Karpas-422 (cell line): Measurements from ENCODE around the gene PNPLA2. TPM values are rescaled to one million over a fixed set of nuclear protein-coding genes. Genes with fewer than 3 reads are reported as not detected.

Source experiments
- DNase-seq: peaks from one replicate; pipeline ENCODE4 v3.0.0-alpha.2; 2015
- H2AFZ ChIP-seq: fragments of 200-600 bp; sonication (generic); 2 replicates; pipeline ENCODE4 v1.6.1; 2014; ENCODE audit warnings: antibody characterized with exemption, low read length, mixed read lengths
- H3K27ac ChIP-seq: fragments of 200-600 bp; sonication (generic); 2 replicates; pipeline ENCODE4 v1.5.1; 2014; ENCODE audit warnings: mild to moderate bottlenecking, low read length, moderate library complexity
- H3K27me3 ChIP-seq: fragments of 200-600 bp; sonication (generic); 2 replicates; pipeline ENCODE4 v1.6.1; 2014; ENCODE audit warnings: low read length, mixed read lengths
- H3K36me3 ChIP-seq: fragments of 200-600 bp; sonication (generic); 2 replicates; pipeline ENCODE4 v1.6.1; 2014; ENCODE audit warnings: low read length, mixed read lengths; ENCODE audit not compliant: insufficient read depth
- H3K4me1 ChIP-seq: fragments of 200-600 bp; sonication (generic); 2 replicates; pipeline ENCODE4 v1.6.1; 2014; ENCODE audit warnings: mild to moderate bottlenecking, low read length, mixed read lengths
- H3K4me2 ChIP-seq: fragments of 200-600 bp; sonication (generic); 2 replicates; pipeline ENCODE4 v1.6.1; 2014; ENCODE audit warnings: low read length, low read depth, mild to moderate bottlenecking; ENCODE audit not compliant: poor library complexity, severe bottlenecking
- H3K4me3 ChIP-seq: fragments of 200-600 bp; sonication (generic); 2 replicates; pipeline ENCODE4 v1.5.1; 2014; ENCODE audit warnings: mild to moderate bottlenecking, antibody characterized with exemption, low read length, mixed read lengths
- H3K79me2 ChIP-seq: fragments of 200-600 bp; sonication (generic); 2 replicates; pipeline ENCODE4 v1.6.1; 2014; ENCODE audit warnings: mild to moderate bottlenecking, low read length, mixed read lengths
- H3K9ac ChIP-seq: fragments of 200-600 bp; sonication (generic); 2 replicates; pipeline ENCODE4 v1.6.0; 2014; ENCODE audit warnings: low read length
- H3K9me2 ChIP-seq: fragments of 200-600 bp; sonication (generic), shearing (Covaris generic); replicated peaks from 2 replicates; pipeline ENCODE4 v1.6.0; 2014; ENCODE audit warnings: mild to moderate bottlenecking, low read length, moderate library complexity; ENCODE audit not compliant: insufficient read depth
- H3K9me3 ChIP-seq: fragments of 300-700, 200-600 bp; sonication (generic); 2 replicates; pipeline ENCODE4 v1.6.1; 2014; ENCODE audit warnings: low read length, mixed read lengths
- H4K20me1 ChIP-seq: fragments of 200-600 bp; sonication (generic); 2 replicates; pipeline ENCODE4 v1.6.1; 2014; ENCODE audit warnings: mild to moderate bottlenecking, antibody characterized with exemption, low read length, low read depth; ENCODE audit not compliant: insufficient read depth
- total RNA-seq: library from RNA; depleted of rRNA; stranded (reverse); fragments of >200 nt; shearing (Covaris generic); gene quantifications from 2 replicates; pipeline ENCODE4 v1.2.3, GENCODE V29; 2014; ENCODE audit warnings: low replicate concordance

Gene PNPLA2
- total RNA-seq, 1 experiment from 2014 or later: 32.5 TPM

GRCh38 chr11:815675-816432, 2.9 kb upstream of the PNPLA2 start:
- Histone ChIP-seq H3K9ac (no peak overlapping the region), H2AFZ (no peak overlapping the region), H3K4me1 (peaks cover 22% of the 10 kb centered on the region), H3K79me2 (peaks cover 18% of the 10 kb centered on the region), H4K20me1 (peaks cover 31% of the 10 kb centered on the region), H3K4me3 (no peak overlapping the region), H3K4me2 (no peak overlapping the region), H3K27ac (no peak overlapping the region), H3K27me3 (no peaks in the 10 kb centered on the region), H3K9me3 (no peaks in the 10 kb centered on the region), H3K9me2 (no peaks in the 10 kb centered on the region), H3K36me3 (peaks cover 27% of the 10 kb centered on the region; the same call in 1 of the 2 replicates)
- DNase-seq: no peak

DNA sequence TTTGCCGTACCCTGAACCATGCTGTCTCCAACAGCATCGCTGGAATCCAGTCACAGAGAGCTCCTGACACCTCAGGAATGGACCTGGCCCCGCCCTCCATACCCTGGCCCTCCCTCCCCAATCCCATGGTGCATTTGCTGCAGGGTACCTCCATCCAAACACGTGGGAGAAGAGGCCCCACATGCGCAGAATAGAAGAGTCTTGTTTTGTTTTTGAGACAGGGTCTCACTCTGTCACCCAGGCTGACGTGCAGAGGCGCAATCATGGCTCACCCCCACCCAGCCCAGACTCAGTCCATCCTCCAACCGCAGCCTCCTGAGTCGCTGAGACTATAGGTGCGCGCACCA, 2.3 kb upstream of the PNPLA2 start:
- Histone ChIP-seq H3K4me1 (peaks cover 19% of the 10 kb centered on the region), H3K9me3 (no peaks in the 10 kb centered on the region), H3K36me3 (peaks cover 21% of the 10 kb centered on the region; the same call in 1 of the 2 replicates), H3K79me2 (peaks cover 18% of the 10 kb centered on the region), H3K4me2 (no peak overlapping the region), H3K9ac (no peak overlapping the region), H3K4me3 (no peak overlapping the region), H3K9me2 (no peaks in the 10 kb centered on the region), H2AFZ (no peak overlapping the region), H3K27me3 (no peaks in the 10 kb centered on the region), H3K27ac (no peak overlapping the region), H4K20me1 (peaks cover 31% of the 10 kb centered on the region)
- no peak for DNase-seq

DNA sequence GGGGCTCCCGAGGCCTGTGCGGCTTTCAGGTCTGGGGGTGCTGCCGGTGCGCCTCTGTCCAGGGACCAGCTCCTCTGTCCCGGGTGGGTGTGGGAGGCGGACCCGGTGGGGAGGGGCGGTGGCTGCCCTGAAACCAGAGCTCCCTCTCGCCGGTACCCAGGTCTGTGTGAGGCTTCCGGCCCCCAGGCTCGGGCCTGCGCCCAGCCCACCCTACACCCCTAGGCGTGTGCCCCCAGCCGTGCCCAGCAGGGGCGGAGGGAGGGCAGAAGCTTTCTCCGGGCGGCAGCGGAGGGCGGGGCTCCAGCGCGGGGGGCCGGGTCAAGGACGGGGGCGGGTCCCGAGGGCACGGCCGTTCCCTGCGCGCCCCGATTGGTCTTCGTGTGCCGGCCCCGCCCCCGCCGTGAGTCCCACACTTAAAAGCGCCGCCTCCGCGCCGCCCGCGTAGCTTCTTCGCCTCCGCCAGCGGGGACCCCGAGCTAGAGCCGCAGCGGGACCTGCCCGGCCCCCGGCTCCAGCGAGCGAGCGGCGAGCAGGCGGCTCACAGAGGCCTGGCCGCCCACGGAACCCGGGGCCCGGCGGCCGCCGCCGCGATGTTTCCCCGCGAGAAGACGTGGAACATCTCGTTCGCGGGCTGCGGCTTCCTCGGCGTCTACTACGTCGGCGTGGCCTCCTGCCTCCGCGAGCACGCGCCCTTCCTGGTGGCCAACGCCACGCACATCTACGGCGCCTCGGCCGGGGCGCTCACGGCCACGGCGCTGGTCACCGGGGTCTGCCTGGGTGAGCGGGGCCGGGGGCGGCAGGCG, 616 bp downstream of the PNPLA2 start:
- DNase-seq: peak; percentile 97
- H3K27me3 ChIP-seq: no peaks in the 10 kb centered on the region
- peak overlapping the region; percentile 96 for H3K4me2 ChIP-seq
- peaks cover 15% of the 10 kb centered on the region for H3K4me1 ChIP-seq
- no peak overlapping the region; the same call in 1 of the 2 replicates for H2AFZ ChIP-seq
- H3K27ac ChIP-seq: 0 out of 2 replicates have a peak overlapping the region, but pooled peaks have one; percentile 54
- peaks cover 15% of the 10 kb centered on the region for H3K79me2 ChIP-seq
- peaks cover 15% of the 10 kb centered on the region for H4K20me1 ChIP-seq
- no peaks in the 10 kb centered on the region for H3K9me3 ChIP-seq
- peak overlapping the region; percentile 93 for H3K9ac ChIP-seq
- peak overlapping the region; percentile 88 for H3K4me3 ChIP-seq
- no peaks in the 10 kb centered on the region for H3K36me3 ChIP-seq
- no peaks in the 10 kb centered on the region for H3K9me2 ChIP-seq

- peak; percentile 97 for DNase-seq
- H3K9me3 ChIP-seq: no peaks in the 10 kb centered on the region
- peaks cover 15% of the 10 kb centered on the region for H3K4me1 ChIP-seq
- H3K36me3 ChIP-seq: no peaks in the 10 kb centered on the region
- H3K9me2 ChIP-seq: no peaks in the 10 kb centered on the region
- H3K79me2 ChIP-seq: peaks cover 15% of the 10 kb centered on the region
- no peak overlapping the region; the same call in 1 of the 2 replicates for H2AFZ ChIP-seq
- H3K27ac ChIP-seq: 0 out of 2 replicates have a peak overlapping the region, but pooled peaks have one; percentile 54
- peak overlapping the region; percentile 96 for H3K4me2 ChIP-seq
- peak overlapping the region; percentile 93 for H3K9ac ChIP-seq
- H3K27me3 ChIP-seq: no peaks in the 10 kb centered on the region
- H4K20me1 ChIP-seq: peaks cover 22% of the 10 kb centered on the region
- peak overlapping the region; percentile 88 for H3K4me3 ChIP-seq
These were observed 1.4 kb downstream of the PNPLA2 start for GRCh38 chr11:819943-820649.

DNA sequence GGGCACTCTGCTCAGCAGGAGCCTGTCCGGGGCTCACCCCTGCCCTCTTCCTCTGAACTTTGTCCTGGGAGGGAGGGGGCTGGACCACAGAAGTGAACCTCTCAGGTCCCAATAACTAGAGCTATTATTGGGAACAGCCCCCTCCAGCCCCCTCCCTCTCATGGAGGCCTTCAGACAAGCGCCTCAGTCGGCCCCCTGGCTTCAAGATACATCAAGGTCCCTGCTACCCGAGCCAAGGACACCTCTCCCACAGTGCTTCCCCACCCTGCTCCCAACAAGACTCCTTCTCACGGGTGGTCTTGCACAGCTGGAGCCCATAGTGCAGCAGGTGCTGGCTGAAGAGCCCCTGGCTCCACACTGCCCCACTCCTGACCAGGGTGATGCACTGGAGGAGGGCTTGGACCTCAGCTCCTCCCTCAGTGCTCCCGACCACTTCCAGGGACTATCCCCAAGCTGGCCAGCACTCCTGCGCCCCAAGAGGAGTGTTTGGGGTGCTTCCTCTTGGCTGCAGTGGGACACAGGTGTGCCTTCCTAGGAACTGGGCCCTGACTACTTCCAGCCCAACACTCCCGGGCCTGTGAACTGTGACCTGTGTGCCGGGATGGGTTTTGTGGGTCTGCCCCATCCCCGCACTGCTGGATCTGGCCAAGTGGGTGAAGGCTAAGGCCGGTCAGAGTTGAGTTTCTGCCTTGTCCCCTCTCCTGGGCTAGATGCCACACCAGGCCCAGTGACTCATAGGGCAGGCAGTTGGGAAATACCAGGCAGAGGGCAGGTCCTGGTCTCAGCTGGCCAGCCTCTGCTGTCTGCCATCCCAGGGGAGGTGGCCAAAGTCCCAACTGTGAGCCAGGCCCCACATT, 2.2 kb downstream of the PNPLA2 start:
- peaks cover 15% of the 10 kb centered on the region for H3K4me1 ChIP-seq
- no peaks in the 10 kb centered on the region for H3K27me3 ChIP-seq
- no peaks in the 10 kb centered on the region for H3K36me3 ChIP-seq
- peak overlapping the region; percentile 96 for H3K4me2 ChIP-seq
- no peaks in the 10 kb centered on the region for H3K9me3 ChIP-seq
- H3K9me2 ChIP-seq: no peaks in the 10 kb centered on the region
- peaks cover 29% of the 10 kb centered on the region for H4K20me1 ChIP-seq
- H3K79me2 ChIP-seq: peaks cover 15% of the 10 kb centered on the region
- no peak for DNase-seq
- H2AFZ ChIP-seq: no peak overlapping the region
- H3K9ac ChIP-seq: peak overlapping the region; percentile 93
- peak overlapping the region; percentile 88 for H3K4me3 ChIP-seq
- H3K27ac ChIP-seq: no peak overlapping the region

- Histone ChIP-seq H3K27me3 (no peaks in the 10 kb centered on the region), H3K4me3 (no peak overlapping the region), H3K9me3 (no peaks in the 10 kb centered on the region), H3K9ac (0 out of 2 replicates have a peak overlapping the region, but pooled peaks have one; percentile 93), H3K27ac (no peak overlapping the region), H3K4me2 (no peak overlapping the region), H3K9me2 (no peaks in the 10 kb centered on the region), H3K36me3 (no peaks in the 10 kb centered on the region), H4K20me1 (peaks cover 32% of the 10 kb centered on the region), H2AFZ (no peak overlapping the region), H3K4me1 (peaks cover 19% of the 10 kb centered on the region), H3K79me2 (peaks cover 15% of the 10 kb centered on the region)
- DNase-seq: no peak
These were observed 3.0 kb downstream of the PNPLA2 start for GRCh38 chr11:821512-822371.
